OCI-LY7 (cell line): ENCODE measurements around the gene DST. TPM values are rescaled to one million over a fixed set of nuclear protein-coding genes. Genes with fewer than 3 reads are reported as not detected.

ENCODE experiments used
- BruUV-seq: library from RNA; stranded (reverse); fragments of 400-500 nt; replicated peaks from 2 replicates; lab custom pipeline; 2021; lab: Mats Ljungman, UMichigan
- CTCF ChIA-PET: fragments of 300-600 bp; sonication (Branson Sonifier 250); formaldehyde crosslinking; loops from one replicate; lab custom pipeline; 2022; ENCODE audit warnings: antibody characterized with exemption; ENCODE audit not compliant: unreplicated experiment; lab: Charles Lee
- POLR2A ChIA-PET: fragments of 300-600 bp; sonication (Branson Sonifier 250); formaldehyde crosslinking; loops from one replicate; lab custom pipeline; 2022; ENCODE audit warnings: antibody characterized with exemption; lab: Charles Lee
- DNase-seq: peaks from one replicate; pipeline ENCODE4 v3.0.0-alpha.2; 2015; ENCODE audit warnings: low spot score
- H2AFZ ChIP-seq: fragments of 200-600 bp; sonication (generic), shearing (Covaris generic); 2 replicates; pipeline ENCODE4 v1.6.1; 2014; ENCODE audit warnings: mild to moderate bottlenecking, antibody characterized with exemption, low read length, moderate library complexity
- H3K27ac ChIP-seq: fragments of 200-600 bp; sonication (generic); 2 replicates; pipeline ENCODE4 v1.5.1; 2014; ENCODE audit warnings: mixed run types, low read depth, mild to moderate bottlenecking, moderate library complexity, low read length, inconsistent platforms; ENCODE audit not compliant: poor library complexity, severe bottlenecking
- H3K36me3 ChIP-seq: fragments of 200-600 bp; sonication (generic); 2 replicates; pipeline ENCODE4 v1.6.1; 2014; ENCODE audit warnings: mild to moderate bottlenecking, antibody characterized with exemption, low read length, moderate library complexity, mixed read lengths; ENCODE audit not compliant: insufficient read depth
- H3K4me1 ChIP-seq: fragments of 200-600 bp; sonication (generic); 2 replicates; pipeline ENCODE4 v1.5.1; 2014; ENCODE audit warnings: mild to moderate bottlenecking, low read length; ENCODE audit not compliant: insufficient read depth, poor library complexity, severe bottlenecking
- H3K4me2 ChIP-seq: fragments of 200-600 bp; sonication (generic); 2 replicates; pipeline ENCODE4 v1.6.1; 2014; ENCODE audit warnings: mild to moderate bottlenecking, low read length
- H3K4me3 ChIP-seq: fragments of 200-600 bp; sonication (generic); 2 replicates; pipeline ENCODE4 v1.5.1; 2014; ENCODE audit warnings: mild to moderate bottlenecking, low read depth, low read length; ENCODE audit not compliant: poor library complexity, severe bottlenecking
- H3K79me2 ChIP-seq: fragments of 200-600 bp; sonication (generic); 2 replicates; pipeline ENCODE4 v1.6.1; 2016; ENCODE audit warnings: low read depth, mild to moderate bottlenecking, low read length, moderate library complexity, mixed read lengths; ENCODE audit not compliant: insufficient read depth
- H3K9me2 ChIP-seq: fragments of 200-600 bp; sonication (generic); 2 replicates; pipeline ENCODE4 v1.6.1; 2016; ENCODE audit warnings: mild to moderate bottlenecking, low read length, mixed read lengths; ENCODE audit not compliant: insufficient read depth
- H3K9me3 ChIP-seq: fragments of 200-600 bp; sonication (generic); 2 replicates; pipeline ENCODE4 v1.6.1; 2014; ENCODE audit warnings: mild to moderate bottlenecking, mixed run types, low read length, mixed read lengths
- H4K20me1 ChIP-seq: fragments of 200-600 bp; sonication (generic); 2 replicates; pipeline ENCODE4 v1.6.1; 2014; ENCODE audit warnings: mild to moderate bottlenecking, antibody characterized with exemption, low read length, moderate library complexity, mixed read lengths; ENCODE audit not compliant: insufficient read depth
- CTCF ChIP-seq: fragments of 200-600 bp; sonication (generic); conservative IDR thresholded peaks from 2 replicates; pipeline ENCODE4 v1.5.1; 2014; ENCODE audit warnings: mild to moderate bottlenecking, antibody characterized with exemption, low read length, moderate library complexity, mixed read lengths
- EZH2phosphoT487 ChIP-seq: fragments of 200-600 bp; sonication (generic); IDR thresholded peaks from 2 replicates; pipeline ENCODE4 v1.6.1; 2018; ENCODE audit warnings: low read depth, borderline replicate concordance, mild to moderate bottlenecking, mixed run types, antibody characterized with exemption, low read length, moderate library complexity, mixed read lengths
- intact Hi-C: fragments of 100-400 bp; cut with micrococcal nuclease; formaldehyde crosslinking; loops from one replicate; pipeline ENCODE4 v1.10.0; 2022; ENCODE audit not compliant: unreplicated experiment
- total RNA-seq, 2 experiments: library from RNA; depleted of rRNA in 1 of 2; stranded (reverse); fragments of >200 nt in 1 of 2; shearing (Covaris generic) in 1 of 2; gene quantifications; 2 replicates each; pipeline ENCODE4 v1.2.3, GENCODE V29; 2014 to 2022

The DST gene
- total RNA-seq, 2 experiments from 2014 or later: 8.4 to 19.4 TPM

- Histone ChIP-seq H2AFZ (peak overlapping the region; percentile 50), H3K27ac (peak overlapping the region; percentile 4), H3K9me3 (no peaks in the 10 kb centered on the region), H3K79me2 (no peaks in the 10 kb centered on the region), H3K4me1 (peaks cover 25% of the 10 kb centered on the region), H3K4me3 (no peak overlapping the region), H4K20me1 (no peaks in the 10 kb centered on the region), H3K9me2 (no peaks in the 10 kb centered on the region), H3K4me2 (peak overlapping the region; percentile 50), H3K36me3 (no peaks in the 10 kb centered on the region)
- peak; percentile 65 for DNase-seq
- ChIA-PET POLR2A (interaction anchor here (0.7 kb wide), 1 partner anchor 22 kb away, joined by 4 read pairs; no protein-coding TSS in a partner anchor), CTCF (interaction anchor here (1.2 to 1.4 kb wide), 4 partner anchors 23 to 235 kb away, joined by 3 to 5 read pairs (median 4); no protein-coding TSS in a partner anchor)
- intact Hi-C loops: loop anchor here (1.0 to 10.0 kb wide), 4 partner anchors 42 to 609 kb away; no protein-coding TSS in a partner anchor
- no peak for TF ChIP-seq CTCF
- no peak for TF ChIP-seq EZH2phosphoT487
- no TSS peak for BruUV-seq
Observed at GRCh38 chr6:56593801-56594318, 48.8 kb downstream of the DST start.

GRCh38 chr6:56582236-56582635 is 60.5 kb downstream of the DST start:
- H3K4me1 ChIP-seq: no peaks in the 10 kb centered on the region
- H3K79me2 ChIP-seq: no peaks in the 10 kb centered on the region
- H3K9me2 ChIP-seq: no peaks in the 10 kb centered on the region
- intact Hi-C loops: no loop called here
- H3K4me3 ChIP-seq: no peak overlapping the region
- ChIA-PET CTCF (no interaction called here), POLR2A (no interaction called here)
- H3K4me2 ChIP-seq: no peak overlapping the region
- DNase-seq: no peak
- H3K27ac ChIP-seq: no peak overlapping the region
- TF ChIP-seq EZH2phosphoT487: no peak
- TF ChIP-seq CTCF: no peak
- H3K36me3 ChIP-seq: no peaks in the 10 kb centered on the region
- no peaks in the 10 kb centered on the region for H3K9me3 ChIP-seq
- no TSS peak for BruUV-seq
- no peaks in the 10 kb centered on the region for H4K20me1 ChIP-seq
- H2AFZ ChIP-seq: no peak overlapping the region

- TF ChIP-seq EZH2phosphoT487: no peak
- no peak for TF ChIP-seq CTCF
- no peak for DNase-seq
- Histone ChIP-seq H3K9me2 (no peaks in the 10 kb centered on the region), H3K36me3 (no peaks in the 10 kb centered on the region), H3K79me2 (no peaks in the 10 kb centered on the region), H3K4me1 (no peaks in the 10 kb centered on the region), H3K27ac (no peak overlapping the region), H3K4me3 (no peak overlapping the region), H3K9me3 (no peaks in the 10 kb centered on the region), H3K4me2 (no peak overlapping the region), H4K20me1 (no peaks in the 10 kb centered on the region), H2AFZ (no peak overlapping the region)
- ChIA-PET CTCF (no interaction called here), POLR2A (interaction anchor here (0.6 to 0.7 kb wide), 2 partner anchors 79 to 692 kb away, joined by 3 to 4 read pairs; no protein-coding TSS in a partner anchor)
- intact Hi-C loops: no loop called here
- no TSS peak for BruUV-seq
Observed at GRCh38 chr6:56581296-56581925, 61.3 kb downstream of the DST start.
